ENCODE measurements around the gene ZNF764.
"Not testable (repeated sequence)": the region's sequence is repeated elsewhere in the genome, so short reads cannot be mapped to it uniquely, and the experiment has no call there.

The ZNF764 gene

GRCh38 chr16:30543067-30543466, 15.1 kb downstream of the ZNF764 start:
- DNase-seq: no peak

DNA sequence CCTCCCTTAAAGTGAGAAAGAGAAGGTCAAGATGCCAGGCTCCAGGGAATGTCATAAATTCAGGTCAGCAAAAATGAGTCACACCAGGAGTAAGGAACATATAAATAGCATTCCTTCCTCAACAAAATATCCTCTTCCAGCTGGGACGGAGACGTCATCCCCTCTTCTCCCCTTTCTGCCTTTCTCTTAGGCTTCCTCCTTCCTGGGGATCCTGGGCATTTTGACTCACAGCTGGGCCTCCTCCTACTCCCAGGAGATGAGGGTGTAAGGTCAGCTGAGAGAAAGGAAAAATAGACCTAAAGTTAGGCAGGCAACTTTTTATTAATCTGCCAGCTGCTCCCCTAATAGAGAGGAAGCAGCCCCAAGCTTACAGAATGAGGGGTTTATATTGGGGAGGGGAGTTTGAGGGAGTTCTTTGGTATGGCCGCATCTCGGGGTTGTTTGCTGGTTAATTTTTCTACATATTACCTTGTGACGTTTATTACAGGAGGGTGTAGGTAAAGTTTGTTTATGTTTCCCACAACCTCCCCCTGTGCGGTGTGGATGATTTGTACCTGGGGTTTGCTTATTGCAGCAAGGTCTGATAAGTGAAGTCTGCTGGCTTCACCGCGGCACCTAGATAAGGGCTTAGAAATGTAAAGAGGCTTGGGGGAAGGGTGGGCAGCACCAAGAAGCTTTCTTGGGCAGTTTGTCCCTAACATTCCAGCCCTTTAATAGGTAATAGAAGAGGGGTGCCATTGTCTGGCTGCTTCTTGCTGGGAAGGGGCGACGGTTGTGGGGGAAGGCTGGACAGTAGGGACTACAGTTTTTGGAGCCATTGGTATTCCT, 16.5 kb downstream of the ZNF764 start:
- no peak for DNase-seq

- DNase-seq: not testable (repeated sequence)
Measured at GRCh38 chr16:30540916-30541464, 17.2 kb downstream of the ZNF764 start.

DNA sequence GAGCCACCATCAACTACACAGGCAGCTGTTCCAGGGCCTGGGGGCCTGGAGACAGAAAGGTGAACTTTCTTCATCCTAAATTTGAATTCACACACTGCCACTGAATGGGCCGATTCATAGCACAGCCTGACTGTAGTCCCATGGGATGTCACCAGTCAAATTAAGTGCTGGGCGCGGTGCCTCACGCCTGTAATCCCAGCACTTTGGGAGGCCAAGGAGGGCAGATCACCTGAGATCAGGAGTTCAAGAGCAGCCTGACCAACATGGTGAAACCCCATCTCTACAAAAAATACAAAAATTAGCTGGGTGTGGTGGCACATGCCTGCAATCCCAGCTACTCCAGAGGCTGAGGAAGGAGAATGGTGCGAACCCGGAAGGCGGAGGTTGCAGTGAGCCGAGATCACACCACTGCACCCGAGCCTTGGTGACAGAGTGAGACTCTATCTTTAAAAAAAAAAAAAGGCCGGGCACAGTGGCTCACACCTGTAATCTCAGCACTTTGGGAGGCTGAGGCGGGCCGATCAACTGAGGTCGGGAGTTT, 18.1 kb downstream of the ZNF764 start:
- not testable (repeated sequence) for DNase-seq

GRCh38 chr16:30539000-30539964, 18.9 kb downstream of the ZNF764 start:
- no peak for DNase-seq

DNA sequence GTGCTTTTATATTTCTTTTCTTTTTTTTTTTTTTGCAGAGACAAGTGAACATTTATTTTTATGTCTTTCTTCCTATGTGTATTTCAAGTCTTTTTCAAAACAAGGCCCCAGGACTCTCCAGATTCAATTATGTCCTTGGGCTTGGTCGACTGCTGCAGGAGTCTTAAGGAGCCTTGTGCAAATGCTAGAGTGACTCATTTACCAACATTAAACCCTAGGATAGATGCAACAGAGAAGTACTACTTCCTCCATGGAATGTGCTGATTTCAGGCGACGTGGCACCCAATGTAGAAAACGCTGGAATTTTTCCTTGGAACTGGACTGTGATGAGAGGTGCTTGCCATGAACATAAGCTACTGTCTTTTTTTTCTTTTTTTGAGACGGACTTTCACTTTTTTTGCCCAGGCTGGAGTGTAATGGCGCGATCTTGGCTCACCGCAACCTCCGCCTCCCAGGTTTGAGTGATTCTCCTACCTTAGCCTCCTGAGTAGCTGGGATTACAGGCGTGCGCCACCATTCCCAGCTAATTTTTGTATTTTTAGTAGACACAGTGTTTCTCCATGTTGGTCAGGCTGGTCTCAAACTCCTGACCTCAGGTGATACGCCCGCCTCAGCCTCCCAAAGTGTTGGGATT, 21.7 kb downstream of the ZNF764 start:
- DNase-seq: not testable (repeated sequence)

GRCh38 chr16:30535777-30536190, 22.4 kb downstream of the ZNF764 start:
- DNase-seq: peak; percentile 45

DNA sequence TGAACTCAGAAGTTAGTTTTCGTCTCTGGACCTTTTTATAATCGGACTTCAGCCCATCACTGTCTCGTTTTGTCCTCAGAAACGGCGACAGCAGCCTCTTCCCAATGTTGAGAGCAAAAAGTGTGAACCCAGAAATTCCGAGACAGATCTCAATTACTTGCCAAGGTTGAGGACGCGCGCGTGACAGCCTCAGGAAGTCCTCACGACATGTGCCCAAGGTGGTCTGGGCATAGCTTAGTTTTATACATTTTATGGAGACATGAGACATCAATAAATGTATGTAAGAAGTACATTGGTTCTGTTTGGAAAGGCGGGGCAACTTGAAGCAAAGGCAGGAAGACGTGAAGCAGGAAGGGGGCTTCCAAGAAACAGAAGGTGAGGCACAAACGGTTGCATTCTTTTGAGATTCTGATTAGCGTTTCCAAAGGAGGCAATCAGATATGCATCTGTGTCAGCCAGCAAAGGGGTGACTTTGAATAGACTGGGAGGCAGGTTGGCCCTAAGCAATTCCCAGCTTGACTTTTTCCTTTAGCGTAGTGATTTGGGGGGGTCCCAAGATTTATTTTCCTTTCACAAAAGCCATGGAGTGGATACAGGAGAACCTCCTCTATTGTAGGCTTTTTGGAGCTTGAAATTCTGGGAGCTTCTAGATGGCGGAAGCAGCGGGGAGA, 22.9 kb downstream of the ZNF764 start:
- DNase-seq: no peak

DNA sequence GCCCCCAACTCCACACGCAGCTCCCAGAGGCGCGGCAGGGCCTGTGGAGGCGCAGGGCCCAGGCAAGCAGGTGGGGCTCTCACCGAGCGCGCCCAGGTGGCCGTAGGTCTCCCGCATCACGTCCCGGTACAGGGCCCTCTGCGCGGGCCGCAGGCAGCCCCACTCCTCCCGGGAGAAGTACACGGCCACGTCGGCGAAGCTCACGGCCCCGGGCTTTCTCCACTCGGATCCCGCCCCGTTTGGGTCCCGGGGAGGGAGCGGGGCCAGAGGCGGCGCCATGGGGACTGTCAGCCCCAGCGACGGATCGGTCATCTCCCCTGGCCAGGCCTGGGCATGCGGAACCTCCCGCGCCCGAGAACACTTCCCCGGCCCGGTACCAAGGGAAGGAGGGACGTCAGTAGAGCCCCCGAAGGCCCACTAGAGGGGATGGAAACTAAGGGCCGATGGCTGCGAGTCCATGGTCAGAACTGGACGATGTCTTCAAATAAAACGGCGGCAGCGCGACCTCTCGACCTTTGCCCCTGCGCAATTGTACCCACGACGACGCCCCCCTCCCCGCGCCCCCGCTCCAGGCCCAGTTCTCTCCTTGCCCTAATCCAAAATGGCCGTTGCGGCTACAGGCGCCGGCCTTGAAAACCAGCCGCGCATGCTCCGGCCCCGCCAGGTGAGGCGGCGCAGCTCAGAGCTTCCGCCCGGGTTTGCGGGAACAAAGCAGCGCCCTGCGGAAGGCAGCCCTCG, 23.6 kb downstream of the ZNF764 start, which contains the start of gene ZNF747:
TSS of gene ZNF747 (minus strand) at position 491 of the 738 bp plus-strand sequence. CDS start at position 312, 179 bp downstream.
- peak; percentile 88 for DNase-seq

DNA sequence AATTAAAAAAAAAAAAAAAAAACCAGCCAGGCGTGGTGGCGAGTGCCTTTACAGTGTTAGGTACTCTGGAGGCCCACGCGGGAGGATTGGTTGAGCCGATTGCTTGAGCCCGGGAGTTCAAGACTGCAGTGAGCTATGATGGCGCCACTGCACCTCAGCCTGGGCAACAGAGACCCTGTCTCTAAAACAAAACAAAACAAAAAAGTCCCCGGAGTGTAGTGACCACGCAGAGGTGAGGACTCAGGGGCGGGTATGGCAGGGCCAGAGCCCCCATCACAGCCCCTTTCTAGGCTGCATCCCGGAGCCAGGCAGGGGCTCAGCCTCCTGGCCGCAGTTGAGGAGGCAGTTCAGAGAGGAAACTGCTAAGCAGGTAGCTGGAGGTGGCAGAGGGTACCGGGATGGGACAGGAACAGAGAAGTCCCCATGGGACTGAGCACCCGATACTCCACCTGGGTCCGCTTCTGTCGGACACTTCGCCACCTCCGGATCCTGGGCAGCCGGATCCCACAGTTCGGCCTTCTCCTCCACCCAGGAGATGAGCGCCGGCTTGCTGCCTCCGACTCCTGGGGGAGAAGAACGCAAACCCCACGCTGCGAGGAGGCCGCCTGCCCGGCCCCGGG, 24.3 kb downstream of the ZNF764 start:
- DNase-seq: no peak

GRCh38 chr16:30533146-30533522, 25.0 kb downstream of the ZNF764 start:
- no peak for DNase-seq

- DNase-seq: no peak
Measured at GRCh38 chr16:30532285-30533145, 25.7 kb downstream of the ZNF764 start.

GRCh38 chr16:30530163-30531037, 27.8 kb downstream of the ZNF764 start:
- DNase-seq: no peak

DNA sequence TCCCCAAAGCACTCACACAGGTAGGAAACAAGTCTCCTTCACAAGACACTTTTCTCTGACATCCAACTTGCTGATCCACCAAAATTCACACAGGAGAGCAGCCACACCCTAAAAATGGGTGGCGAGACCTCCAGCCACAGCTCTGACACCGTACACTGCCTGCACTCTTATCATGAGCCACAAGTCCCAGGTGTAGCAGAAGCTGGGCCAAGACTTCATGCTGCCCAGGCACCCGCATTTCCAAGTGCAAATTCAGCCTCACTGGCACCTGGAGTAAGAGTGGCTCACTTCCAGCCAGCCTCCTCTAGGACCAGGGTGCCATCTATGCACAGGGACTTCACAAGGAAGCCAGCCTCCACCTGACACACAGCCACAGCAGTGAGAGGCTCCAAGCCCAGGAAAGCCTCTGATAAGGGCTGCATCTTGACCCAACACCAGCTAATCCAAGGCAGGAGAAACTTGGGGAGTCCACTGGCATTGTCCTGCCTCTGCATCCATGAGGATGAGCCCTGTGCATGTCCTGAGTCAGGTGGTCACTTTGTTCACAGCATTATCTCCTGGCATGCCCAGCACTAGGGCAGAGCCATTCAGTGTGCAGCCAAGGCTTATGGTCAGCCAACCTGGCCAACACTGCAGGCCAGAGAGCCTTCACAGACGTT, 29.2 kb downstream of the ZNF764 start:
- DNase-seq: no peak

- no peak for DNase-seq
Measured at GRCh38 chr16:30527635-30528178, 30.5 kb downstream of the ZNF764 start.

- peak; percentile 77 for DNase-seq
Measured at GRCh38 chr16:30526823-30527634, 31.1 kb downstream of the ZNF764 start.

Data from activated CD4-positive, alpha-beta T cell treated with anti-CD3 and anti-CD28 coated beads for 1 hour (primary cell).